Progenitor cell of endocrine pancreas (in vitro differentiated cells): Measurements from ENCODE around the gene EEFSEC. TPM values are rescaled to one million over a fixed set of nuclear protein-coding genes. Genes with fewer than 3 reads are reported as not detected.

ENCODE experiments used
- DNase-seq: peaks from one replicate; pipeline ENCODE4 v3.0.0; 2021; ENCODE audit warnings: low spot score; ENCODE audit not compliant: unreplicated experiment
- H3K27ac Mint-ChIP-seq: 2 replicates; pipeline ENCODE4 v1.8.0; 2021; ENCODE audit warnings: mild to moderate bottlenecking, moderate library complexity, mixed read lengths
- H3K27me3 Mint-ChIP-seq: 2 replicates; pipeline ENCODE4 v1.8.0; 2021; ENCODE audit warnings: mixed read lengths
- H3K36me3 Mint-ChIP-seq: 2 replicates; pipeline ENCODE4 v1.8.0; 2022; ENCODE audit warnings: mixed read lengths; ENCODE audit not compliant: insufficient read depth
- H3K4me1 Mint-ChIP-seq: 2 replicates; pipeline ENCODE4 v1.8.0; 2021; ENCODE audit warnings: low read depth, mixed read lengths
- H3K4me3 Mint-ChIP-seq: 2 replicates; pipeline ENCODE4 v1.8.0; 2021; ENCODE audit warnings: low read depth, mild to moderate bottlenecking, moderate library complexity, mixed read lengths
- H3K9me3 Mint-ChIP-seq: 2 replicates; pipeline ENCODE4 v1.8.0; 2021; ENCODE audit warnings: low read depth, mixed read lengths
- total RNA-seq: library from RNA; stranded (reverse); gene quantifications from 2 replicates; pipeline ENCODE4 v1.2.1, GENCODE V29; 2021
- TF ChIP-seq, protein P1 (sequence below): fragments of 200-600 bp; sonication (generic); IDR thresholded peaks from one replicate; pipeline ENCODE4 v1.5.0; 2021; ENCODE audit warnings: antibody characterized with exemption, mild to moderate bottlenecking; ENCODE audit not compliant: unreplicated experiment

Gene EEFSEC
- total RNA-seq, 1 donor from 2014 or later: 11.8 TPM

DNA sequence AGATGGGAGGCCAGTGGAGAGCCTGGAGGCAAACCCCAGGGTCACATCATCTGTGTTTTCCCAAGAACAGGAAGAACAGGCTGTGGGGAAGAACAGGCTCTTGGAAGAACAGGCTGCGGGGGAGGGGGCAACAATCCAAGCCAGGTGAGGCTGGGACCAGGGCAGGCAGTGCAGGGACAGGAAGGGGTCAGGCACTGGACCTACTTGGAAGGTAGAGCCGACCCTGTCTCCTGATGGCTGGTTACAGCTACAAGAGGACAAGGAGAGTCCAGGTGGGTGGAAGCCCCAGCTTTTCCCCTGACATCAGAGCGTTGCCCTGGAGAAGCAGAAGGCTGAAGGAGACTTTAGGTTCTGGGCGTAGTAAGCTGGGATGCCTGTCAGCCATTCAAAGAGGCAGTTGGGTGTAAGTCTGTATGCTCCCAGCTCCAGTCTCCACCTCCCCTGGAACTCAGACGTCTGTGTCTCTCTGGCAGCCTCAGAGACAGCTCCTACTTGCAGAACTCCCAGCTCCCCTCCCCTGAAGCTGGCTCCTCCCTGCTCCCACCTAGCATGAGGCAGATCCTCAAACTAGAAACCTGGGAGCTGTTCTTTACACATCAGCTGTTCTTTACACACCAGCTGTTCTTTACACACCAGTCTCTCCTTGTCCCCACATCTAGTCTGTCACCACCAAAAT is 182.5 kb downstream of the EEFSEC start:
- Mint-ChIP-seq H3K36me3 (peaks cover 2% of the 10 kb centered on the region), H3K4me3 (peak overlapping the region; percentile 15), H3K9me3 (no peaks in the 10 kb centered on the region), H3K27ac (no peak overlapping the region), H3K4me1 (peaks cover 56% of the 10 kb centered on the region), H3K27me3 (peaks cover 40% of the 10 kb centered on the region)
- TF ChIP-seq, protein P1, sequence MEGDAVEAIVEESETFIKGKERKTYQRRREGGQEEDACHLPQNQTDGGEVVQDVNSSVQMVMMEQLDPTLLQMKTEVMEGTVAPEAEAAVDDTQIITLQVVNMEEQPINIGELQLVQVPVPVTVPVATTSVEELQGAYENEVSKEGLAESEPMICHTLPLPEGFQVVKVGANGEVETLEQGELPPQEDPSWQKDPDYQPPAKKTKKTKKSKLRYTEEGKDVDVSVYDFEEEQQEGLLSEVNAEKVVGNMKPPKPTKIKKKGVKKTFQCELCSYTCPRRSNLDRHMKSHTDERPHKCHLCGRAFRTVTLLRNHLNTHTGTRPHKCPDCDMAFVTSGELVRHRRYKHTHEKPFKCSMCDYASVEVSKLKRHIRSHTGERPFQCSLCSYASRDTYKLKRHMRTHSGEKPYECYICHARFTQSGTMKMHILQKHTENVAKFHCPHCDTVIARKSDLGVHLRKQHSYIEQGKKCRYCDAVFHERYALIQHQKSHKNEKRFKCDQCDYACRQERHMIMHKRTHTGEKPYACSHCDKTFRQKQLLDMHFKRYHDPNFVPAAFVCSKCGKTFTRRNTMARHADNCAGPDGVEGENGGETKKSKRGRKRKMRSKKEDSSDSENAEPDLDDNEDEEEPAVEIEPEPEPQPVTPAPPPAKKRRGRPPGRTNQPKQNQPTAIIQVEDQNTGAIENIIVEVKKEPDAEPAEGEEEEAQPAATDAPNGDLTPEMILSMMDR: no peak
- no peak for DNase-seq

DNA sequence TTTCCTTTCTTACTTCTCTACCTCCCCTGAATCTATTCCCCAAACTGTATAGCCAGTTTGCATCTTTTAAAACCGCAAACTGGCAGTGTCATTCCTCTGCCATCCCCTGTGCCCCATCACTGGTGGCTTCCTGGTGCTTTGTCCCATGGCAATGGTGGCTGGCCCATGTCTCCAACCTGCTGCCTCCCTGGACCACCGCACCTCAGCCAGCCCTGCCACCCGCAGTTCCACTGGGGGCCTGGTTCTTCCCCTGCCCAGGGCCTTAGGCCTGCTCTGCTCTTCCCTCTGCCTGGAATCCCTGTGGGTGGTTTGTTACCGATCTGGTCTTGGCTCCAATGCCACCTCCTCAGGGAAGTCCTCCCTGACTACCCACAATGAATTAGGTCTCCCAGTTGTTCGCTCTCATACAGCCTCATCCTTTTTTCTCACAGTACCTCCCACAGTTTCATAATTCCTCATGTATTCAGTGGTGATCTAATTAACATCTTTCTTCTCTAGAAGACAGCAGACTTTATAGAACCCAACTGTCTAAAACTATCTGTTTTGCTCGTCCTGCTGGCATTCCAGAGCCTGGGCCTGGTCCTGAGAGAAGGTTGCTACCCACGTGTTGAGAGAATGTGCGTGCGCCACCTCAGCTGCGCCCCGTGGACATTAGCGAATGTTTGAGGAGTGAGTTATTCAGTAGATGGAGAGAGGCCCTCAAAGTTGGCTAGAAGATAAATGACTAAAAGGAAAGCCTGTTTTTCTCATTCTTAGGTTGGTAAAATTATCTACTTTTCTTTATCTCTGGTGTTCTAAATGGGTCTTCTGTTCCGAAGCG is 183.3 kb downstream of the EEFSEC start:
- H3K27me3 Mint-ChIP-seq: peaks cover 40% of the 10 kb centered on the region
- peak overlapping the region; percentile 45 for H3K4me3 Mint-ChIP-seq
- peak overlapping the region; percentile 76 for H3K27ac Mint-ChIP-seq
- TF ChIP-seq, protein P1: no peak
- H3K36me3 Mint-ChIP-seq: peaks cover 2% of the 10 kb centered on the region
- DNase-seq: no peak
- no peaks in the 10 kb centered on the region for H3K9me3 Mint-ChIP-seq
- H3K4me1 Mint-ChIP-seq: peaks cover 56% of the 10 kb centered on the region

DNA sequence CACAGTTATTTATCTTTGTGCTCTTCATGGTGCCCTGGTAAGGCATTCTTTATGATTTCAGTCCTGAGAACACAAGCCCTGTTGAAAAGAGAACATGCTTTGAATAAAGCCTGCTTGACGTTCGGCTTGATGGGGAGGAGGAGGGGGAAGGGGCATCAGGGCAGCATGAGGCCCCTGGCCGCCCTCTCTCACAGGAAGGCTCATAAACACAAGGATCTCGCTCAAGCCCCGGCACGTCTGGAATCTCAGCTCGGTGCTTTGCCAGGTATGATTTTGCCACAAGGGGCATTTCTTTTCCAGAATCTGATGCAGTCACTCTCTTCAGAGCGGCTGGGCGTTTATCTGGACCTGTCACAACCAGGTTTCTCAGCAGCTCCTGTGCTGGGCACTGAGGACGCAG is 184.0 kb downstream of the EEFSEC start:
- Mint-ChIP-seq H3K27me3 (peaks cover 40% of the 10 kb centered on the region), H3K36me3 (peaks cover 2% of the 10 kb centered on the region), H3K4me3 (peak overlapping the region; percentile 45), H3K27ac (peak overlapping the region; percentile 58), H3K9me3 (no peaks in the 10 kb centered on the region), H3K4me1 (peaks cover 56% of the 10 kb centered on the region)
- no peak for DNase-seq
- TF ChIP-seq, protein P1: no peak

DNA sequence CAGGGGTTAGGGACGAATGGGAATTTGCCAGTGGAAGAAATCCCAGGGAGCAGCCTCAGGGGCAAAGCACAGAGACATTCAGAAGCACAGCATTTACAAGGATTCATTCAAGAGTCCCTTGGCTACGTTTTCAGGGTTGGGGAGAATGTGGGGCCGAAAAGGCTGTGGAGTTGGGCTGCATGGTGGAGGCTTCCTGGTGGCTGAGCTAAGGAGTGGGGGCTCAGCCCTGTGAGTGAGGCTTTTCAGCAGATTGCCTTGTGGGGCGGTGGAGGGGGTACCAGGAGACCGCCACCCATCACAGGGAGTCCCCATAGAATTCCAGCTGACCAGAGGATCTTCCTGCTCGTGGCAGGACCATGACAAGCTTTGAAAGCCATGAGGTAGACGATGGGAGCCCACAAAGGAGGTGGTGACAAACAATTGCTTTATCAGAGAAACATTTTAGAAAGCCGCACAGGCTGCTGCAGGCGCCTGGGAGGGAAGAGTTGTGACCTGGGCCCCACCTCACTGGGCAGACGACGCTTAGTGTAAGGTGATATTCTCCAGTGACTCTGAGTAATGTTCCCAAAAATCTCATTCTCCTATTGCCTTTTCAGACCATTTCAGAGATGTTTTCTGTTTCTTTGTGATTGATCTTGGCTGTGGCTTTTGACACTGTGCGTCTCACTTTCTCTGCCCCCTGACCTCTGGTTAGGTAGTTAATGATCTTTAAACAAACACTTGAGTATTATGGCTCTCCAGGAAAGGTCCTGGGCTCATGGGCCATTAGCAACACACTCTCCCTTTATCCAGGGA is 185.5 kb downstream of the EEFSEC start:
- peaks cover 59% of the 10 kb centered on the region for H3K4me1 Mint-ChIP-seq
- no peak for DNase-seq
- H3K27me3 Mint-ChIP-seq: peaks cover 27% of the 10 kb centered on the region
- TF ChIP-seq, protein P1: no peak
- peaks cover 2% of the 10 kb centered on the region for H3K36me3 Mint-ChIP-seq
- H3K27ac Mint-ChIP-seq: peak overlapping the region; percentile 38
- H3K4me3 Mint-ChIP-seq: peak overlapping the region; percentile 13
- no peaks in the 10 kb centered on the region for H3K9me3 Mint-ChIP-seq

DNA sequence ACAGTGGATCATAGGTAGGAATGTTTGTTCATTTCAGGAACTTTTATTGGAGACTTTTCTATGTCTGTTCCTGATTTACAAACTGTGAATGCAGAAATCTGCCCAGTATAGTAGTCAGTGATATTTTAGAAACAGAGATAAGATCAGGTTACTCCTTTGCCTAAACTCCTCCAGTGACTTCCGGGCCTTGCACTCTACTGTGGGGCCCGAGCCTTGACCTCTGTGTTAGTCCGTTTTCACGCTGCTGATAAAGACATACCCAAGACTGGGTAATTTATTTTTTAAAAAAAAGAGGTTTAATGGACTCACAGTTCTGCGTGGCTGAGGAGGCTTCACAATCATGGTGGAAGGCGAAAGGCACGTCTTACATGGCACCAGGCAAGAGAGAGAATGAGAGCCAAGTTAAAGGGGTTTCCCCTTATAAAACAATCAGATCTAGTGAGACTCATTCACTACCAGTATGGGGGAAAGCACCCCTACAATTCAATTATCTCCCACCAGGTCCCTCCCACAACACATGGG is 186.3 kb downstream of the EEFSEC start:
- TF ChIP-seq, protein P1: no peak
- Mint-ChIP-seq H3K4me3 (no peak overlapping the region), H3K9me3 (no peaks in the 10 kb centered on the region), H3K27me3 (peaks cover 22% of the 10 kb centered on the region), H3K27ac (no peak overlapping the region), H3K36me3 (peaks cover 2% of the 10 kb centered on the region), H3K4me1 (peaks cover 62% of the 10 kb centered on the region)
- DNase-seq: no peak
